GM18870 (cell line): Measurements from ENCODE around the gene SPATA2.
"Not testable (repeated sequence)": the region's sequence is repeated elsewhere in the genome, so short reads cannot be mapped to it uniquely, and the experiment has no call there.

Source experiments
- ATAC-seq: cut with Tn5 transposase; IDR thresholded peaks from one replicate; pipeline ENCODE4 v1.9.1; 2021; ENCODE audit warnings: moderate library complexity; ENCODE audit not compliant: unreplicated experiment

SPATA2 gene

GRCh38 chr20:49915380-49916145 is at the start of gene SPATA2:
Gene SPATA2 (minus strand): TSS chr20:49915529. CDS start chr20:49908490, 7,039 bp downstream.
- peak; percentile 74 for ATAC-seq

GRCh38 chr20:49961413-49961812 is 46.1 kb upstream of the SPATA2 start:
- ATAC-seq, result no peak

GRCh38 chr20:49957089-49957938 is 42.0 kb upstream of the SPATA2 start:
- not testable (repeated sequence) for ATAC-seq

GRCh38 chr20:49956689-49957088 is 41.4 kb upstream of the SPATA2 start:
- no peak for ATAC-seq

GRCh38 chr20:49955830-49956396 is 40.6 kb upstream of the SPATA2 start:
- ATAC-seq, result not testable (repeated sequence)

GRCh38 chr20:49955167-49955566 is 39.8 kb upstream of the SPATA2 start:
- ATAC-seq, result no peak

GRCh38 chr20:49951151-49951550 is 35.8 kb upstream of the SPATA2 start:
- ATAC-seq, result no peak

GRCh38 chr20:49948809-49949507 is 33.6 kb upstream of the SPATA2 start:
- no peak for ATAC-seq

GRCh38 chr20:49948178-49948577 is 32.8 kb upstream of the SPATA2 start:
- no peak for ATAC-seq

GRCh38 chr20:49945701-49946477 is 30.6 kb upstream of the SPATA2 start:
- no peak for ATAC-seq

GRCh38 chr20:49945306-49945700 is 30.0 kb upstream of the SPATA2 start:
- ATAC-seq, result no peak

GRCh38 chr20:49942942-49943341 is 27.6 kb upstream of the SPATA2 start:
- no peak for ATAC-seq

- no peak for ATAC-seq
These were observed 27.0 kb upstream of the SPATA2 start for GRCh38 chr20:49942303-49942702.

GRCh38 chr20:49941456-49941855 is 26.1 kb upstream of the SPATA2 start:
- no peak for ATAC-seq

- no peak for ATAC-seq
These were observed 23.1 kb upstream of the SPATA2 start for GRCh38 chr20:49938173-49939163.

GRCh38 chr20:49937027-49937929 is 21.9 kb upstream of the SPATA2 start:
- no peak for ATAC-seq

GRCh38 chr20:49936153-49937026 is 21.1 kb upstream of the SPATA2 start, which contains the start of gene RNF114:
Gene RNF114 (plus strand): TSS chr20:49936397. CDS start chr20:49936413, 16 bp downstream.
- ATAC-seq, result peak; percentile 40
